ENCODE data around the gene PINK1.

DNA sequence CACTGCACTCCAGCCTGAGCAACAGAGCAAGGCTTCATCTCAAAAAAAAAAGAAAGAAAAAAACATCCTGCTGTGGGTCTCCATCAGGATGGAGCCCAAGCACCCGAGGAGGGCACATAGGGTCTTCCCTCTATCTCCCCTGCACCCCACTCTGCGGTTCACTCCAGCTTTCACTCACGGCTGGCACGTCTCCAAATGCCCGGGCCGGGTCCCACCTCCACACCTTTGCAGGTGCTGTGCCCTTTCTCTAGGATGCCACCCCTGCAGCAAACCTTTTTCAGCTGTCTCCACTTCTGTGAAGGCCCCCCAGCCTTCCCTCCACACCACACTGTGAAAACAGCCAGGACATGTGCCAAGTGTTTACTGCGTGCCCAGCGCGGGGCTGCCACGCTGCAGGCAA, 50.4 kb downstream of the PINK1 start:
- TF ChIP-seq EZH2 (IDR thresholded peaks at IDR 0.05) (no peak), POLR2AphosphoS5 (IDR thresholded peaks at IDR 0.05; ENCODE audit: borderline replicate concordance, low read depth, low read length) (no peak)
